Inferior parietal cortex (tissue), 1 donor: ENCODE results near the gene KLF18.
"Not testable (repeated sequence)": the region's sequence is repeated elsewhere in the genome, so short reads cannot be mapped to it uniquely, and the experiment has no call there.

Experiments used
- DNase-seq: peaks from one replicate; pipeline ENCODE4 v3.0.0-alpha.2; 2016; ENCODE audit errors: extremely low spot score

Gene KLF18

GRCh38 chr1:44120398-44120949, 21.0 kb downstream of the KLF18 start:
- DNase-seq: no peak

GRCh38 chr1:44119525-44119924, 21.9 kb downstream of the KLF18 start:
- DNase-seq: no peak

DNA sequence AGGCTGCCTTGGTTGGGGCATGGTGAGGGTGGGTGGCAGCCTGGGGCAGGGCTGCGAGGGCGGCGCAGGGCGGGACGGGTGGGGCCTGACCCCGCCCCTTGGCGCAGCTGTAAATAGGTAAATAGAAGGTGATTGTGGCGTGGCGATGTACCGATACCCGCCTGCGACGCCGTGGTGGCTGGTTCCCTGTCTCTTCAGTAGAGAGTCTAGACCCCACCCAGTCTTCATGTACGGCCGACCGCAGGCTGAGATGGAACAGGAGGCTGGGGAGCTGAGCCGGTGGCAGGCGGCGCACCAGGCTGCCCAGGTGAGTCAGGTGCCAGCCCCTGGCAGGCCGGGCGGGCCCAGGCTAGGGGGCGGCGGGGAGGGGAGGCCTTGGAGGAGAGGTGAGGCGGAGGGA, 22.7 kb downstream of the KLF18 start, which contains the start of gene KLF17:
TSS of gene KLF17 (plus strand) at position 140 of the 400 bp plus-strand sequence. CDS start at position 227, 87 bp downstream.
- no peak for DNase-seq

GRCh38 chr1:44117272-44117671, 24.2 kb downstream of the KLF18 start:
- not testable (repeated sequence) for DNase-seq

DNA sequence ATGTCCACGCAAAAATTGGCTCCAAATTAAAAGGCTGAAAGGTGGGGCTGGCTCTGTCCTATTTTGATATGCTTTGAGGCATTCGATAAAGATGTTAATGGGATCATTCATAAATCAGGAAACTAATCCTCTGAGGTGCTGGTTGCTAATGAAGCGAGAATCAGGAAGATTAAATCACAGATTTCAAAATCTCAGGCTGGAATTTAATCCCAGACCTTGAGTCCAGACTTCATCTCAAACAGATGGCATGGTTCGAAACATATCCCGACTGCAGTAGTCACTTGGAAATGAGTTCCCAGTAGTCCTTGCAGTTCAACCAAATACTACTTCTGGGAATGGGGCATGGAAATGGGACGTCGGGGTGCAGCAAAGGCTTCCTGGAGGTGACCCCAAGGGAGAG, 27.3 kb downstream of the KLF18 start:
- DNase-seq: no peak

DNA sequence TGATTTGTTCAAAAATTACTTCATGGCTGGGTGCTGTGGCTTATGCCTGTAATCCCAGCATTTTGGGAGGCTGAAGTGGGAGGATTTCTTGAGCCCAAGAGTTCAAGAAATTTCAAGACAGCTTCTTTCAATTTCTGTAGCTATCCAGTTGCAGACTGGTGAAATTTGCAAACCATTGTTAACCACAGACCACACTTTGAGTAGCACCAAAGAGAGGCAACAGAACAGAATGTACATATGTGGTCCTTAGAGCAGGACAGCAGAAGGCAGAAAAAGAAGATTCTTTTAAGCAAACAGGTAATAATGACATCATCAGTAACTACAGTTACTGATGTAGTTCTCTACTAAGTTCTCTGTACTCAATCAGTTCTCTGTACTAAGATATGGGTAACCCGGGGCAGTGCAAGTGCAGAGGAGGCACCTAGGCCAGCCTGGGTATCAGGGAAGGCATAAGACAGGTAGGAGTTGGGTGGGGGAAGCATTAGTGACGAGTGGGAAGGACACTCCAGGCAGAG, 28.3 kb downstream of the KLF18 start:
- no peak for DNase-seq

DNA sequence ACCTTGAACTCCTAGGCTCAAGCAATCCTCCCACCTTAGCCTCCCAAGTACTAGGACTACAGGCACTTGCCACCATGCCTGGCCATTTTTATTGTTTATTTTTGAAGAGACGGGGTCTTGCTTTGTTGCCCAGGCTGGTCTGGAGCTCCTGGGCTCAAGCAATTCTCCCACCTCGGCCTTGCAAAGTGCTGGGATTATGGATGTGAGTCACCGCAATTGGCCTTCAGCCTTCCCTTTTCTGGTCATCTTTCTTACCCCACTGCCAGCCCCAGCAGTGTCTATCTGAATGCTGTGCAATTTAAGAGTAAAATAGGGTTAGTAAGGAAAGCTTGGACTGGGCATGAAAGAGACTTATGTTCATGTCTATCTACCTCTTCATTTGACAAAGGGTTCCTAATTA, 28.9 kb downstream of the KLF18 start:
- no peak for DNase-seq

GRCh38 chr1:44111861-44112260, 29.6 kb downstream of the KLF18 start:
- no peak for DNase-seq

DNA sequence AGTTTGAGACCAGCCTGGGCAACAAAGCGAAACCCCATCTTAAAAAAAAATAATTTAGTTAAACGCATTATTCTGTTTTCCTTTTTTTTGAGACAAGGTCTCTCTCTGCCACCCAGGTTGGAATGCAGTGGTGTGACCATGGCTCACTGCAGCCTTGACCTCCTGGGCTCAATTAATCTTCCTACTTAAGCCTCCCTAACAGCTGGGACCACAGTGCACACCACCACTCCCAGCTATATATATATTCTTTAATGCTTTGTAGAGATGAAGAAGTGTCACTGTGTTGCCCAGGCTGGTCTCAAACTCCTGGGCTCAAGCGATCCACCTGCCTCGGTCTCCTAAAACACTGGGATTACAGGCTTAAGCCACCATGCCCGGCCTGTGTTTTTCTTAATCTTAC, 30.5 kb downstream of the KLF18 start:
- DNase-seq: no peak

- DNase-seq: no peak
These were observed 32.5 kb downstream of the KLF18 start for GRCh38 chr1:44108971-44109370.

DNA sequence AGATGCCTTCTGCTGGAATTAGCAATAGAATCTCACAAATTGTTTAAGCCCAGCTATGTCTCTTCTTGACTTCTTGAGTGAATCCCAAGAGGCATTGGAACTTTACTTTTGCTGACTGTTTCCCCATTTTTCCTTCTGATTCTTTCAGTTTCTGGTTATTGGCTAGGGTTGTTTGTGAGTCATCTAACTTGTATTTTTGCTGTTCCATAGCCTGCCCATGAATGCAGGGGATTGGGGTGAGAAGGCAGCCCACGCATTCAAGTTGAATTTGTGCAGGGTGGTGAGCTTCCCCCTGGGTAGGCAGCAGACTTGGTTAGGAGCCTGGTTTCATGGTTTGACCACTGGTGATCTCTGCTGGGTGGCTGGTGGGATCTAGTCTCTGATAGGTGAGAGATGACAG, 33.2 kb downstream of the KLF18 start:
- no peak for DNase-seq

GRCh38 chr1:44105810-44106209, 35.6 kb downstream of the KLF18 start:
- no peak for DNase-seq

GRCh38 chr1:44103270-44104131, 37.9 kb downstream of the KLF18 start:
- no peak for DNase-seq

DNA sequence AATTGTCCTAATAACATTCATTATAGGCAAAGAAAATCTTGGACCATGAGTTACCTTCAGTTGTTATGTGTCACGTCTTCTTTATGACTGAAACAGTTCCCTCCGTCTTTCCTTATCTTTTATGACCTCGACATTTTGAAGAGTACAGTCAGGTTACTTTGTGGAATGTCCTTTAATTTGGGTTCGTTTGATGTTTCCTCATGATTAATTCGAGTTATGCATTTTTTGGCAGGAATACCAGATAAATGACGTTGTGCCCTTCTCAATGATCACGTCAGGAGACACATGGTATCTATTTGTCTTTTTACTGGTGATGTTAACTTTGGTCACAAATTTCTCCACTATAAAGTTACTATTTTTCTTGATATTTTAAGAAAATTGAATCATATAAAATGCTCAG, 40.1 kb downstream of the KLF18 start:
- no peak for DNase-seq

DNA sequence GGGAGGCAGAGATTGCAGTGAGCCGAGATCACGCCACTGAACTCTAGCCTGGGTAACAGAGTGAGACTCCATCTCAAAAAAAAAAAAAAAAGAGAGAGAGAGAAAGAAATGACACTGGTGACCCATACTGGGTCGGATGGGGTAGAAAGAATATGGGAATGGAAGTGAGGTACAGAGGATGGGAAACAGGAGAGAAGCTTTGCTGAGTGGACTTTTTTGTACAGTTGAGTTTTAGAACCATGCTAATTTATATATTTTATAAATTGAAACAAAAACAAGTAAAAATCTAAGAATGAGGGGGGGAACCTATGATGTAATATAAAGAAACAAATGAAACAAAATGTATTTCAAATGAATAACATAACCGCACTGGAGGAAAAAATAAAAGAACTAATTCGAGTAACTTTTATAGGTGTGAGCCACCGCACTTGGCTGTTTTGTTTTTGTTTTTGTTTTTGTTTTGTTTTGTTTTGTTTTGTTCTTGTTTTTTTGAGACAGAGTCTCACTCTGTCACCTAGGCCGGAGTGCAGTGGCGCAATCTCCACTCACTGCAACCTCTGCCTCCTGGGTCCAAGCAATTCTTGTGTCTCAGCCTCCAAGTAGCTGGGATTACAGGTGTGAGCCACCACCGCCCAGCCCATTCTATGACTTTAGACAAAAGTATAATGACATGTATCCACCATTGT, 41.1 kb downstream of the KLF18 start:
- no peak for DNase-seq

- no peak for DNase-seq
These were observed 47.4 kb downstream of the KLF18 start for GRCh38 chr1:44094047-44094446.

- DNase-seq: no peak
These were observed 50.8 kb downstream of the KLF18 start for GRCh38 chr1:44090429-44091252.

GRCh38 chr1:44089371-44090048, 51.9 kb downstream of the KLF18 start:
- no peak for DNase-seq
